ENCODE measurements around the gene NFIC.

The NFIC gene

DNA sequence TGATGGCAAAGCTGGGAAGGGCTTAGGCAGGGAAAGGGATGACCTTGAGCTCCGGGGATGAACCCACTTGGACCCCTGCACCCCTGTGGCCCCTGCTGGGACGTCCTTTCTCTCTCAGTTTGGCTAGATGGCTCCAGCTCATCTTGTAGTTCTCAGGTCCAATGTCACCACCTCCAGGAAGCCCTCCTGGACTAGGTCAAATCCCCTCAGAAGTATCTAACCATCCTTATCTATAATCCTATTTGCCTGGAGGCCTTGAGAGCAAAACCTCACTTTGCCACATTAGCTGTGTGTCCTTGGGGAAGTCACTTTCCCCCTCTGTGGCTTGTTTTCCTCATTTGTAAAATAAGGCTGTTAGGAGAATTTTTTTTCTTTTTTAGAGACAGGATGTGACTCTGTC lies 42.7 kb upstream of the NFIC start:
- Histone ChIP-seq H3K79me1 (ENCODE audit: low read depth, low read length) (peaks cover 10% of the 10 kb centered on the region), H3K27ac (replicated peaks; ENCODE audit: low read length) (no peak overlapping the region), H2BK5ac (ENCODE audit: low read length) (no peak overlapping the region), H2BK12ac (ENCODE audit: low read length) (no peak overlapping the region), H3K18ac (ENCODE audit: low read length) (no peak overlapping the region), H2BK120ac (ENCODE audit: low read depth, low read length) (no peak overlapping the region), H3K4ac (ENCODE audit: low read length) (no peak overlapping the region), H4K8ac (ENCODE audit: low read depth, low read length) (no peak overlapping the region), H3K27me3 (ENCODE audit: control insufficient read depth in 3 of 3, insufficient read depth in 3 of 3, low read depth in 1 of 3, low read length in 3 of 3) (peaks cover 0 to 7% (median 0%) of the 10 kb centered on the region in 3 experiments), H3K23ac (ENCODE audit: low read depth, low read length, poor library complexity) (no peak overlapping the region), H3K9me3 (replicated peaks in 1 of 2; ENCODE audit: control insufficient read depth in 2 of 2, insufficient read depth in 1 of 2, low read depth in 1 of 2, low read length in 2 of 2) (no peaks in the 10 kb centered on the region), H3K14ac (ENCODE audit: low read length) (no peak overlapping the region), H3K4me1 (ENCODE audit: control insufficient read depth in 2 of 2, insufficient read depth in 1 of 2, low read depth in 1 of 2, low read length in 2 of 2) (no peaks in the 10 kb centered on the region), H3K36me3 (replicated peaks in 1 of 2; ENCODE audit: control insufficient read depth in 2 of 2, insufficient read depth in 2 of 2, low read length in 2 of 2) (no peaks in the 10 kb centered on the region), H2AK5ac (ENCODE audit: low read depth, low read length) (peak overlapping the region; percentile 52), H4K91ac (ENCODE audit: low read depth, low read length, poor library complexity) (no peak overlapping the region), H2AFZ (ENCODE audit: low read length) (no peak overlapping the region), H2BK15ac (ENCODE audit: low read length) (no peak overlapping the region), H3K4me2 (ENCODE audit: insufficient read depth, low read length, poor library complexity, severe bottlenecking) (no peak overlapping the region), H3K4me3 (ENCODE audit: low read length in 2 of 2) (no peak overlapping the region), H3K9ac (ENCODE audit: low read depth, low read length, poor library complexity) (no peak overlapping the region)
- no peak for DNase-seq (ENCODE audit: low spot score)
- no CpG with 5 or more reads among the region's 2 CpGs for WGBS, 2 donors (ENCODE audit: extremely low coverage in 2 of 2, insufficient read length in 2 of 2, insufficient replicate concordance in 1 of 2)

DNA sequence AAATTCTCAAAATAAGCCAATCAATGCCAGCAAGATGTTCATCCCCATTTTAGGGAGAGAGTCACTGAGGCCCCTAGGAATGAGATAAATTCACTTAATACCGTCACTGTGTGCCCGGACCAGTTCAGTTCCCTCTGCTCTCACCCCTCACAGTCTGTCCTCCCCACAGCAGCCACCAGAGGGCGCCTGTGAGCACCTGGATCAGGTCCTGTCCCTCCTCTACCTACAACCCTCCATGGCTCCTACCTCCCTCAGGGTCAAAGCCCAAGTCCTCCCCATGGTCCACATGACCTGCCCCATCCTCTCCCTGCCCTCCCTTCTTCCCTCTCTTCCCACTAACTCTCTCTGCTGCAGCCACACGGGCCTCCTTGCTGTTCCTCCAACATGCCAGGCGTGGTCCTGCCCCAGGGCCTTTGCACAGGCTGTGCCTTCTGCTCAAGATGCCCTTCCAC lies 42.0 kb upstream of the NFIC start:
- H3K79me1 ChIP-seq (ENCODE audit: low read depth, low read length) = peaks cover 10% of the 10 kb centered on the region
- no peak overlapping the region for H3K4me3 ChIP-seq (ENCODE audit: low read length in 2 of 2)
- no peak overlapping the region for H2BK15ac ChIP-seq (ENCODE audit: low read length)
- peaks cover 0 to 9% (median 0%) of the 10 kb centered on the region in 3 experiments for H3K27me3 ChIP-seq (ENCODE audit: control insufficient read depth in 3 of 3, insufficient read depth in 3 of 3, low read depth in 1 of 3, low read length in 3 of 3)
- no peak overlapping the region for H3K4ac ChIP-seq (ENCODE audit: low read length)
- no peak overlapping the region for H3K18ac ChIP-seq (ENCODE audit: low read length)
- no peaks in the 10 kb centered on the region for H3K36me3 ChIP-seq (replicated peaks in 1 of 2; ENCODE audit: control insufficient read depth in 2 of 2, insufficient read depth in 2 of 2, low read length in 2 of 2)
- no peak overlapping the region for H2BK5ac ChIP-seq (ENCODE audit: low read length)
- H4K91ac ChIP-seq (ENCODE audit: low read depth, low read length, poor library complexity) = no peak overlapping the region
- peak overlapping the region; percentile 25 for H3K23ac ChIP-seq (ENCODE audit: low read depth, low read length, poor library complexity)
- no peak overlapping the region for H2AK5ac ChIP-seq (ENCODE audit: low read depth, low read length)
- peak overlapping the region; percentile 83 for H2BK120ac ChIP-seq (ENCODE audit: low read depth, low read length)
- H3K4me1 ChIP-seq (ENCODE audit: control insufficient read depth in 2 of 2, insufficient read depth in 1 of 2, low read depth in 1 of 2, low read length in 2 of 2) = no peaks in the 10 kb centered on the region
- H3K9ac ChIP-seq (ENCODE audit: low read depth, low read length, poor library complexity) = no peak overlapping the region
- no peak overlapping the region for H3K27ac ChIP-seq (replicated peaks; ENCODE audit: low read length)
- H3K9me3 ChIP-seq (replicated peaks in 1 of 2; ENCODE audit: control insufficient read depth in 2 of 2, insufficient read depth in 1 of 2, low read depth in 1 of 2, low read length in 2 of 2) = no peaks in the 10 kb centered on the region
- no CpG with 5 or more reads among the region's 5 CpGs for WGBS, 2 donors (ENCODE audit: extremely low coverage in 2 of 2, insufficient read length in 2 of 2, insufficient replicate concordance in 1 of 2)
- no peak overlapping the region for H3K4me2 ChIP-seq (ENCODE audit: insufficient read depth, low read length, poor library complexity, severe bottlenecking)
- DNase-seq (ENCODE audit: low spot score) = no peak
- H2BK12ac ChIP-seq (ENCODE audit: low read length) = no peak overlapping the region
- H4K8ac ChIP-seq (ENCODE audit: low read depth, low read length) = peak overlapping the region; percentile 43
- no peak overlapping the region for H2AFZ ChIP-seq (ENCODE audit: low read length)
- peak overlapping the region; percentile 71 for H3K14ac ChIP-seq (ENCODE audit: low read length)

DNA sequence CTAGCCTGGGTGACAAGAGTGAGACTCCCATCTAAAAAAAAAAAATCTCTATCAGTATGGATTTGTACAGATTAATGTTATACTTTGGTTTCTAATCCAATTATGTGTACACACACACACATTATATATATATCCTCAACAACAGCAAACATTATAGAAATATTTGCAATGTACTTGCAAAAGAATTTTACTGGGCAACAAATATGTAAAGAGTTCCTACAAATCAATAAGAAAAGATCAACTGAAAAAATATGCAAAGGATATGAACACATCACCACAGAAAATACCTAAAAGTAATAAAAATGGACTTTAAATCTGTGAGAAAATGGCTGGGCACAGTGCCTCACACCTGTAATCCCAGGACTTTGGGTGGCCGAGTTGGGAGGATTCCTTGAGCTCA lies 40.9 kb upstream of the NFIC start:
- Histone ChIP-seq H3K4me2 (ENCODE audit: insufficient read depth, low read length, poor library complexity, severe bottlenecking) (no peak overlapping the region), H4K8ac (ENCODE audit: low read depth, low read length) (no peak overlapping the region), H3K4me3 (ENCODE audit: low read length in 2 of 2) (no peak overlapping the region), H3K27me3 (ENCODE audit: control insufficient read depth in 3 of 3, insufficient read depth in 3 of 3, low read depth in 1 of 3, low read length in 3 of 3) (peaks cover 0 to 16% (median 0%) of the 10 kb centered on the region in 3 experiments), H2AK5ac (ENCODE audit: low read depth, low read length) (no peak overlapping the region), H2BK5ac (ENCODE audit: low read length) (no peak overlapping the region), H3K14ac (ENCODE audit: low read length) (no peak overlapping the region), H3K4ac (ENCODE audit: low read length) (no peak overlapping the region), H3K79me1 (ENCODE audit: low read depth, low read length) (peaks cover 7% of the 10 kb centered on the region), H2AFZ (ENCODE audit: low read length) (no peak overlapping the region), H3K27ac (replicated peaks; ENCODE audit: low read length) (no peak overlapping the region), H3K4me1 (ENCODE audit: control insufficient read depth in 2 of 2, insufficient read depth in 1 of 2, low read depth in 1 of 2, low read length in 2 of 2) (no peaks in the 10 kb centered on the region), H4K91ac (ENCODE audit: low read depth, low read length, poor library complexity) (no peak overlapping the region), H2BK120ac (ENCODE audit: low read depth, low read length) (no peak overlapping the region), H3K36me3 (replicated peaks in 1 of 2; ENCODE audit: control insufficient read depth in 2 of 2, insufficient read depth in 2 of 2, low read length in 2 of 2) (no peaks in the 10 kb centered on the region), H2BK15ac (ENCODE audit: low read length) (no peak overlapping the region), H3K9ac (ENCODE audit: low read depth, low read length, poor library complexity) (no peak overlapping the region), H3K18ac (ENCODE audit: low read length) (no peak overlapping the region), H3K9me3 (replicated peaks in 1 of 2; ENCODE audit: control insufficient read depth in 2 of 2, insufficient read depth in 1 of 2, low read depth in 1 of 2, low read length in 2 of 2) (no peaks in the 10 kb centered on the region), H2BK12ac (ENCODE audit: low read length) (no peak overlapping the region), H3K23ac (ENCODE audit: low read depth, low read length, poor library complexity) (no peak overlapping the region)
- DNase-seq (ENCODE audit: low spot score) = no peak
- no CpG with 5 or more reads among the region's 1 CpG for WGBS, 2 donors (ENCODE audit: extremely low coverage in 2 of 2, insufficient read length in 2 of 2, insufficient replicate concordance in 1 of 2)

- Histone ChIP-seq H4K91ac (ENCODE audit: low read depth, low read length, poor library complexity) (no peak overlapping the region), H2BK5ac (ENCODE audit: low read length) (no peak overlapping the region), H2BK12ac (ENCODE audit: low read length) (no peak overlapping the region), H3K36me3 (replicated peaks in 1 of 2; ENCODE audit: control insufficient read depth in 2 of 2, insufficient read depth in 2 of 2, low read length in 2 of 2) (no peaks in the 10 kb centered on the region), H2BK15ac (ENCODE audit: low read length) (no peak overlapping the region), H3K14ac (ENCODE audit: low read length) (no peak overlapping the region), H3K9me3 (replicated peaks in 1 of 2; ENCODE audit: control insufficient read depth in 2 of 2, insufficient read depth in 1 of 2, low read depth in 1 of 2, low read length in 2 of 2) (no peaks in the 10 kb centered on the region), H4K8ac (ENCODE audit: low read depth, low read length) (no peak overlapping the region), H3K4me3 (ENCODE audit: low read length in 2 of 2) (no peak overlapping the region), H3K27ac (replicated peaks; ENCODE audit: low read length) (no peak overlapping the region), H2AK5ac (ENCODE audit: low read depth, low read length) (no peak overlapping the region), H3K18ac (ENCODE audit: low read length) (no peak overlapping the region), H2AFZ (ENCODE audit: low read length) (no peak overlapping the region), H3K9ac (ENCODE audit: low read depth, low read length, poor library complexity) (no peak overlapping the region), H3K4me2 (ENCODE audit: insufficient read depth, low read length, poor library complexity, severe bottlenecking) (no peak overlapping the region), H3K23ac (ENCODE audit: low read depth, low read length, poor library complexity) (no peak overlapping the region), H2BK120ac (ENCODE audit: low read depth, low read length) (no peak overlapping the region), H3K79me1 (ENCODE audit: low read depth, low read length) (peaks cover 6% of the 10 kb centered on the region), H3K4ac (ENCODE audit: low read length) (no peak overlapping the region), H3K4me1 (ENCODE audit: control insufficient read depth in 2 of 2, insufficient read depth in 1 of 2, low read depth in 1 of 2, low read length in 2 of 2) (no peaks in the 10 kb centered on the region), H3K27me3 (ENCODE audit: control insufficient read depth in 3 of 3, insufficient read depth in 3 of 3, low read depth in 1 of 3, low read length in 3 of 3) (peaks cover 0 to 27% (median 0%) of the 10 kb centered on the region in 3 experiments)
- WGBS, 2 donors (ENCODE audit: extremely low coverage in 2 of 2, insufficient read length in 2 of 2, insufficient replicate concordance in 1 of 2) = no CpG with 5 or more reads among the region's 3 CpGs
- DNase-seq (ENCODE audit: low spot score) = no peak
Measured at GRCh38 chr19:3328743-3329142, 37.6 kb upstream of the NFIC start.

Data from neuronal stem cell (in vitro differentiated cells).